Measurements from ENCODE around the gene STAT3.

DNA sequence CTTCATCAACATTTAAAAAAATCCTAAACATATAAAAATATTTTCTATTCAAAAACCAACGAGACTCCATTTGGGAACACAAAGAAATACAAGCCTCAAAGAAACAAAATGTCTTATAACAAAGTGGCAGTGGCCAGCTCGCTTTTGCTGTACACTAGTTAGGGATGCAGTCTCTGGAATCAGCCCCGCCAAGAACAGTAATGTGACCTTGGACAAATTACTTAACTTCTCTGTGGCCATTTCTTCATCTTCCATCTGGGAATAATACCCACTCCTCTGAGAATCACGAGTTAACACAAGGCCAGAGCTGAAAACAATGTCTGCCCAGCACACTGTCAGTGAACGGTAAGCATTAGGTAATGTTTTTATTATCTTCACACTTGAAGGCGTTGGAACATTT lies 117.6 kb downstream of the STAT3 start:
- no peak for TF ChIP-seq CTCF (IDR thresholded peaks at IDR 0.05)
- no peak for TF ChIP-seq RAD21 (IDR thresholded peaks at IDR 0.05; ENCODE audit: low read length)
- TF ChIP-seq CHD2 (IDR thresholded peaks at IDR 0.05; ENCODE audit: low read length, partially characterized antibody): no peak
- TF ChIP-seq MXI1 (IDR thresholded peaks at IDR 0.05; ENCODE audit: low read depth, low read length): no peak
- no peak for TF ChIP-seq REST (IDR thresholded peaks at IDR 0.05; ENCODE audit: low read depth, low read length)
- no peak for TF ChIP-seq YY1 (IDR thresholded peaks at IDR 0.05; ENCODE audit: low read depth)
- TF ChIP-seq NFIC (IDR thresholded peaks at IDR 0.05; ENCODE audit: borderline replicate concordance): no peak
- no peak for TF ChIP-seq SMC3 (IDR thresholded peaks at IDR 0.05; ENCODE audit: low read depth, low read length)
- no peak for TF ChIP-seq EZH2phosphoT487 (IDR thresholded peaks at IDR 0.05; ENCODE audit: borderline replicate concordance, low read depth)
